MCF 10A (cell line): ENCODE data around the gene HNRNPU. TPM values are rescaled to one million over a fixed set of nuclear protein-coding genes. Genes with fewer than 3 reads are reported as not detected.

Experiments
- BruUV-seq: library from RNA; stranded (reverse); fragments of 400-500 nt; replicated peaks from 2 replicates; lab custom pipeline; 2021; lab: Mats Ljungman, UMichigan
- CTCF ChIA-PET: fragments of 300-600 bp; sonication (Branson Sonifier 250); formaldehyde crosslinking; extraction: SDS; loops from one replicate; lab custom pipeline; 2021; ENCODE audit warnings: antibody characterized with exemption, inconsistent platforms; lab: Yijun Ruan, JAX
- POLR2A ChIA-PET: fragments of 300-600, 350-650 bp; sonication (Branson Sonifier 250); formaldehyde crosslinking; extraction: SDS; loops from one replicate; lab custom pipeline; 2020; ENCODE audit warnings: antibody characterized with exemption, inconsistent platforms; lab: Yijun Ruan, JAX
- DNase-seq: peaks from one replicate; pipeline ENCODE4 v3.0.0-alpha.2; 2018; ENCODE audit not compliant: unreplicated experiment
- H3K27ac Mint-ChIP-seq: one replicate; pipeline ENCODE4 v1.8.0; 2022; ENCODE audit warnings: mild to moderate bottlenecking, low read depth, mixed read lengths; ENCODE audit not compliant: unreplicated experiment
- H3K27me3 Mint-ChIP-seq: one replicate; pipeline ENCODE4 v1.8.0; 2022; ENCODE audit warnings: mixed read lengths; ENCODE audit not compliant: insufficient read depth, unreplicated experiment
- H3K36me3 Mint-ChIP-seq: one replicate; pipeline ENCODE4 v1.8.0; 2022; ENCODE audit warnings: mild to moderate bottlenecking, moderate library complexity, mixed read lengths; ENCODE audit not compliant: insufficient read depth, unreplicated experiment
- H3K4me1 Mint-ChIP-seq: one replicate; pipeline ENCODE4 v1.8.0; 2022; ENCODE audit warnings: mixed read lengths; ENCODE audit not compliant: insufficient read depth, unreplicated experiment
- H3K4me3 Mint-ChIP-seq: one replicate; pipeline ENCODE4 v1.8.0; 2022; ENCODE audit warnings: mild to moderate bottlenecking, moderate library complexity, mixed read lengths; ENCODE audit not compliant: unreplicated experiment
- H3K9me3 Mint-ChIP-seq: one replicate; pipeline ENCODE4 v1.8.0; 2022; ENCODE audit warnings: mixed read lengths; ENCODE audit not compliant: unreplicated experiment
- intact Hi-C: fragments of 100-400 bp; cut with micrococcal nuclease; formaldehyde crosslinking; loops from 2 replicates; pipeline ENCODE4 v1.14.1; 2022
- total RNA-seq: library from RNA; stranded (reverse); gene quantifications from 2 replicates; pipeline ENCODE4 v1.2.3, GENCODE V29; 2022
- TF ChIP-seq, protein P1 (sequence below): fragments of 200-600 bp; IDR thresholded peaks from one replicate; pipeline ENCODE4 v1.8.0; 2022; ENCODE audit warnings: antibody characterized with exemption, mild to moderate bottlenecking; ENCODE audit not compliant: unreplicated experiment

HNRNPU gene
- total RNA-seq, 1 experiment from 2014 or later = 572 TPM

GRCh38 chr1:244857761-244858160 lies 6.6 kb downstream of the HNRNPU start:
- intact Hi-C loops = no loop called here
- no peaks in the 10 kb centered on the region for H3K9me3 Mint-ChIP-seq
- H3K4me1 Mint-ChIP-seq = peaks cover 59% of the 10 kb centered on the region
- H3K27me3 Mint-ChIP-seq = no peaks in the 10 kb centered on the region
- POLR2A ChIA-PET = interaction anchor here (0.8 to 25.5 kb wide), 4 partner anchors 13 to 187 kb away, joined by 3 to 1456 read pairs (median 447); partner anchors contain the start of gene COX20
- no TSS peak for BruUV-seq
- H3K27ac Mint-ChIP-seq = peak overlapping the region; percentile 37
- DNase-seq = no peak
- H3K4me3 Mint-ChIP-seq = no peak overlapping the region
- peaks cover 100% of the 10 kb centered on the region for H3K36me3 Mint-ChIP-seq
- TF ChIP-seq, protein P1, sequence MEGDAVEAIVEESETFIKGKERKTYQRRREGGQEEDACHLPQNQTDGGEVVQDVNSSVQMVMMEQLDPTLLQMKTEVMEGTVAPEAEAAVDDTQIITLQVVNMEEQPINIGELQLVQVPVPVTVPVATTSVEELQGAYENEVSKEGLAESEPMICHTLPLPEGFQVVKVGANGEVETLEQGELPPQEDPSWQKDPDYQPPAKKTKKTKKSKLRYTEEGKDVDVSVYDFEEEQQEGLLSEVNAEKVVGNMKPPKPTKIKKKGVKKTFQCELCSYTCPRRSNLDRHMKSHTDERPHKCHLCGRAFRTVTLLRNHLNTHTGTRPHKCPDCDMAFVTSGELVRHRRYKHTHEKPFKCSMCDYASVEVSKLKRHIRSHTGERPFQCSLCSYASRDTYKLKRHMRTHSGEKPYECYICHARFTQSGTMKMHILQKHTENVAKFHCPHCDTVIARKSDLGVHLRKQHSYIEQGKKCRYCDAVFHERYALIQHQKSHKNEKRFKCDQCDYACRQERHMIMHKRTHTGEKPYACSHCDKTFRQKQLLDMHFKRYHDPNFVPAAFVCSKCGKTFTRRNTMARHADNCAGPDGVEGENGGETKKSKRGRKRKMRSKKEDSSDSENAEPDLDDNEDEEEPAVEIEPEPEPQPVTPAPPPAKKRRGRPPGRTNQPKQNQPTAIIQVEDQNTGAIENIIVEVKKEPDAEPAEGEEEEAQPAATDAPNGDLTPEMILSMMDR = no peak
- CTCF ChIA-PET = interaction anchor here (0.9 to 13.7 kb wide), 6 partner anchors 10 to 204 kb away, joined by 3 to 174 read pairs (median 4); no protein-coding TSS in a partner anchor

DNA sequence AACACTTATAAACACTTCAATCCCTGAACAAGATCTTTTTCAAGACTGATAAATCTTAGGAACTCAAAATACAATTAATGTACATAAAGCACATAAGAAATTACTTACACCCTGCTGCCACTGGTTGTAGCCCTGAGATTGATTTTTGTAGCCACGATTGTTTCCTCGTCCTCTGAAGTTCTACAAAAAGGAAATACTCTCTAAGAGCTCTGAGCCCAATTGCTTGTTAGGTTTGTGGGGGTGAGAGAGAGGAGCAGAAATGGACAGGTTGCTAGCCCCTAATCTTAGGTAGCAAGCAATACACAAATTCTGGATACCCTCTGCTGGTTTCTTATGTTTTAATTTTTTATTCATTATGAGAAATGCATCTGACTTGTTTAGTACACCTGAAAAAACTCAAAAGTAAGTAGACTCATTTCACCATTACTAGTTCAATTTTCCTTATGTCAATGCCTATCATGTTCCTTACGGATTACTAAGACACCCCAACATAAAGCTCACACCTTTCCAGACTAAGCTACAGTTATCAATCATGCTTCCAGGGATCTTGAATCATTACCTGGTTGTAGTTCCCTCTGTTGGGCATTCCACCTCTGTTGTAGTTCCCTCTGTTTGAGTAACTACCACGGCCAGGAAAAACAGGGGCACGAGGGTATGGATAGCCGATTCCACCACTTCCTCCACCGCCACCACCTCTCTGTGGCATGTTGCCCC lies 9.3 kb downstream of the HNRNPU start:
- DNase-seq = no peak
- no TSS peak for BruUV-seq
- H3K4me1 Mint-ChIP-seq = peaks cover 46% of the 10 kb centered on the region
- no peak overlapping the region for H3K4me3 Mint-ChIP-seq
- no peaks in the 10 kb centered on the region for H3K27me3 Mint-ChIP-seq
- POLR2A ChIA-PET = interaction anchor here (18.8 to 25.5 kb wide), 3 partner anchors 1 to 116 kb away, joined by 719 to 1456 read pairs (median 1456); partner anchors contain the start of genes COX20 and HNRNPU
- H3K9me3 Mint-ChIP-seq = no peaks in the 10 kb centered on the region
- TF ChIP-seq, protein P1 = no peak
- intact Hi-C loops = no loop called here
- H3K36me3 Mint-ChIP-seq = peaks cover 100% of the 10 kb centered on the region
- peak overlapping the region; percentile 17 for H3K27ac Mint-ChIP-seq
- CTCF ChIA-PET = interaction anchor here (0.6 to 13.7 kb wide), 5 partner anchors 9 to 1458 kb away, joined by 3 to 174 read pairs (median 5); partner anchors contain the start of gene HNRNPU

DNA sequence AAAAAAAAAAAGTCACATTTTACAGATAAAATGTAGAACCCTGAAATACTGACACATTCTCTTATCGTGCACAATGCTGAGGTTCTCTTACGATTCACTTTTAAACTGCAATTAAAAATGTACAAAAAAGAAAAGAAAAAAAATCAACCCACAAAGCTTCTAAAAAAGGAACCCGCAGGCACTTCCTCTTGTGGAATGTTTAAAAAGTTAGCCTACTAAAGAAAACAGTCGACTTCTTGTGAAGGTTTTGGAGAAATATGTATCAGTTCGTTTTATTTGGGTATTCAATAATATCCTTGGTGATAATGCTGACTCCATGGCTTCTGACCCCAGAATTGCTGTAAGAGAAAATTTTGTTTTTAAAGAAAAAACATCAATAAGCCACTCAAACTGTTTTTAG lies 10.2 kb downstream of the HNRNPU start:
- POLR2A ChIA-PET = interaction anchor here (1.2 to 25.5 kb wide), 4 partner anchors 0 to 117 kb away, joined by 3 to 1456 read pairs (median 1088); partner anchors contain the start of genes COX20 and HNRNPU
- Mint-ChIP-seq H3K4me1 (peaks cover 39% of the 10 kb centered on the region), H3K9me3 (no peaks in the 10 kb centered on the region), H3K4me3 (no peak overlapping the region), H3K27ac (peak overlapping the region; percentile 17), H3K36me3 (peaks cover 100% of the 10 kb centered on the region), H3K27me3 (no peaks in the 10 kb centered on the region)
- intact Hi-C loops = no loop called here
- BruUV-seq = no TSS peak
- CTCF ChIA-PET = interaction anchor here (0.7 to 0.9 kb wide), 2 partner anchors 14 to 178 kb away, joined by 3 read pairs; no protein-coding TSS in a partner anchor
- no peak for DNase-seq
- TF ChIP-seq, protein P1 = no peak

- Mint-ChIP-seq H3K4me1 (peaks cover 30% of the 10 kb centered on the region), H3K27me3 (no peaks in the 10 kb centered on the region), H3K27ac (peak overlapping the region; percentile 43), H3K9me3 (no peaks in the 10 kb centered on the region), H3K4me3 (no peak overlapping the region), H3K36me3 (peaks cover 100% of the 10 kb centered on the region)
- intact Hi-C loops = no loop called here
- ChIA-PET POLR2A (interaction anchor here (0.7 to 25.5 kb wide), 5 partner anchors 2 to 970 kb away, joined by 3 to 1456 read pairs (median 719); partner anchors contain the start of genes COX20 and HNRNPU), CTCF (interaction anchor here (0.5 to 4.6 kb wide), 5 partner anchors 9 to 280 kb away, joined by 3 to 31 read pairs (median 3); partner anchors contain the start of gene HNRNPU)
- TF ChIP-seq, protein P1 = no peak
- BruUV-seq = no TSS peak
- DNase-seq = no peak
Measured at GRCh38 chr1:244852694-244853093, 11.6 kb downstream of the HNRNPU start.
